Right lung (tissue), 5 donors: ENCODE measurements around the gene PCARE. TPM values are rescaled to one million over a fixed set of nuclear protein-coding genes. Genes with fewer than 3 reads are reported as not detected.
"Not testable (repeated sequence)": the region's sequence is repeated elsewhere in the genome, so short reads cannot be mapped to it uniquely, and the experiment has no call there.

ENCODE experiments used
- DNase-seq, 2 donors: peaks; one replicate each; pipeline ENCODE4 v3.0.0-alpha.2; 2013
- polyA plus RNA-seq, 5 donors: library from polyadenylated mRNA; unstranded; fragments of 120-200 nt; gene quantifications; one replicate each; pipeline versions ENCODE4 v1.2.1 to v1.2.3, GENCODE V29; 2013; ENCODE audit warnings: inconsistent platforms in 1 of 5, low replicate concordance in 1 of 5; ENCODE audit not compliant: insufficient read length in 5 of 5, insufficient read depth in 1 of 5

PCARE gene
- polyA plus RNA-seq, 5 donors, result 0.04 to 0.06 (median 0.05) TPM; not detected in 2

DNA sequence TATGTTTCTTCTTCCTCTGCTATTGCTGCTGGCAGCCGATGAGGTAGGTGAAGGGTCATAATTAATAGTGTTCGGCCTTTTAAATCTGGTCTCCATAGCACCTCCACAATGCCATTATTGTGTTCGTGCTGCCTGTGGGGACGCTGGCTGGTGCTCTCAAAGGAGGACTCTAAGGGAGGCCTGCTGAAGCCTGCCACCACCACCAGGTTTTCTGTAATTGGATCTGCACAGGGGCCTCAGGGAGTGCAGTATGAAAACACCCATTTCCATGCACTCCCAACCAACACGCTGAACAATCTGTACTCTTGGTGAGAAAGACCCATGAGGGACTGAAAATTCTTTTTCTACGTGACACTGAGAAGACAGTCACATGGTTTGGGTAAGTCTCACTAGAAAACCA lies 23.2 kb upstream of the PCARE start:
- no peak for DNase-seq

DNA sequence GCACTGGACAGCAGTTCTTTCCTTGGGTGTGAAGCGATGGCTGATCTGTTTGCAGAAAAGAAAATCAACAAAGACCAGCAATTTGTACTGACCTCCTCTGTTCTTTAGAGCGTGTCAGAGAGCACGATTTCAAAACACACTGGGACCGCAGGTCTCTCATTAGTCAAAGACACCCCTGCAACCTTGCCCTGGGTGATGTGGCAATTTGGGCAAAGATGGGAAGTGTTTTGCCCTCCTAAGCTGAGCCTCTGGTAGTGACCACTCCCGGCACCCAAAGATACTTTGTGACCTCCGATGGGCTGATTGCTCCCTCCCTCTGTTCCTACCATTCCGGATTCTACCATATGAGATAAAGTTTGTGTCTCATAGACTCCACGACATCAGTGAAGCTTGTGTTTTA lies 22.6 kb upstream of the PCARE start:
- no peak for DNase-seq

GRCh38 chr2:29090311-29090710 lies 16.0 kb upstream of the PCARE start:
- not testable (repeated sequence) for DNase-seq

- no peak for DNase-seq
Measured at GRCh38 chr2:29084554-29084953, 10.2 kb upstream of the PCARE start.

- no peak for DNase-seq
Measured at GRCh38 chr2:29082804-29083495, 8.6 kb upstream of the PCARE start.

DNA sequence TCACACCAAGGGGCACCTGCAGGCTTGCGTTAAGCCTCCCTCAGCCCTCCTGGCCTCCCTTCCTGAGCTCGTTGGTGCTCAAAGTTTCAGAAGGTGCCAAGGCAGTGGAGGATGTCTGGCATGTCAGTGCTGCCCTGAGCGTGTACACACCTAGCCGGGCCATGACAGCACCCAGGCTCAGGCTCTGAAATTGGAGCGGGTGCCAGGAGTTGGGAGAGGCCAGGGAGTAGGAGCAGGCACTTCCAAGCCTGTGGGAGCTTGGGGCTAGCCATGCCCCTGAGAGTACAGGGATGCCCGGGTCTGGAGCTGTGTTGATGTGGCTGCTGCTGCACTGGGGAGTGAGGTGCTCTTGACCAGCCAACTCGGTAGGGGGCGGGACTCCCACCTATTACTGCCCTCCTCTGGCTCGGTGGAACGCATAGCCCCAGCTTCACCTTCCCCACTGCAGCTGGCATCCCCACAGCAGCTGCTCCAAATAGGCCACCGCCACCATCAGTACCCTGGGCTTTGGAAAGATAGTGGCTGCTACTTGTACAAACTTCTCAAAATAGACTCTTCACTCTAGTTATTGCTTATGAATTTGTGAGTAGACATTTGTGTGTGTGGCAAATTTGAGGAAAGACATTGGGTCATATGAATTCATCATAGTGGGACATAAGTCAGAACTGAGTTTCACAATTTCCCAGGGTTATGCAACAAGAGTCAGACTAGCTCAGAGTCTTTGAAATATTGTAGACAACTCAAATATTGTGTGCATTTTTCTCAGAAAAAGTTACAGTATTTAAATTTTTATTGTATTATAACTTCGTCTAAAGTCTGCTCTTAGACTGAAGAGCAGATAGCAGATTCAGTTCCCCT lies 6.8 kb upstream of the PCARE start:
- no peak for DNase-seq

DNA sequence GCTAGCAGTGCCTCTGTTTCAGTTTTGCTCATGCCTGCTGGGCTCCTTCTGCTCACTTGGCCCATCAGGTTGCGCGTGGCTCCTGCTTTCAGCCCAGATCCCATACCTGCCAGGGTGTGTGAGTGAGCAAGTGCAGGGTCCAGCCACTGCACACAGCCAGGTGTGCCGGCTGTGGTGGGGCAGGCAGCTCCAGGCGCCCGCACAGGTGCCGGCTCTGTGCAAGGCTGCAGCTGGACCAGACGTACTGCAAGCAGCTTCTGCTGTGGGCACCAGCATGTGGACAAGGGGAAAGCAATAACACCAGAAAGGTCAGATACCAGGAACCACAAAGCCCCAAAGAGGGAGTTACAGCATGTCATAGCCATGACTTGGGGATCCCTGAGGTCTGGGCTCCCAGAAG lies 5.6 kb upstream of the PCARE start:
- no peak for DNase-seq

DNA sequence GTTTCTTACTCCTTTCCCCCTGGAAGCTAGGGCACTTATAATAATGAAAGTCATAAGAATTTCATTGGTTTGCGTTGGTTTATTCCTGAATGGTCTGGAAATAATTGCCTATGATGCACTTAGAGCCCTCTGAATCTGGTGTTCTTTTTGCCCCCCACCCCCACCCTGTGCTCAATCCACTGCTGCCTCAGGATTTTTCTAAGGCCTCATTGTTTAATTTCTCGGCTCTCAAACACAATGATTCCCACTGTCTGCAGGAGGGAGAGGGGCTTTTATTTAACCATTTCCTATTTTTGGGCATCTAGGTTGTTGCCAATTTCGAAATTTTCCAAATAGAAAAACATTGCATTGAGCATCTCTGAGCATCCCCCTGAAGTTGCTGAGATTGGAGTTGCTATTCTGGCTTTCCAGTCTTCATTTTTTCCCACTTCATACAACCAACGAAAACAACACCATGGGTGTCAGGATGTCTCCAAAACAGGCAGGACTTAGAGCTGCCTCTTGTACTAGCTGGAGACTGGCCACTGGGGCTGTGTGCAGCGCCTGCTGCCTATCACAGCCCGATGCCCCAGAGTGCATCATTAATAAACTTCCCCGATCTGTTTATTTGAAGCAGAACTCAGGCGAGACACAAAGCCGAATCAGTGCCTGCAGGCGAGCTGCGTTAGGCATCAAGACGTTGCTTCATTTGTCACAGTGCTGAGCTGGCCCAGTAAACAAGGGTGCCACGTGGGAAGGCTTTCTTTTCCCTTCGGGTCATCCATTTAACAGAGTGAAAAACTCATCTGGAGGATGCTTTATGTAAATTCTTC lies 1.8 kb upstream of the PCARE start:
- DNase-seq, result no peak

DNA sequence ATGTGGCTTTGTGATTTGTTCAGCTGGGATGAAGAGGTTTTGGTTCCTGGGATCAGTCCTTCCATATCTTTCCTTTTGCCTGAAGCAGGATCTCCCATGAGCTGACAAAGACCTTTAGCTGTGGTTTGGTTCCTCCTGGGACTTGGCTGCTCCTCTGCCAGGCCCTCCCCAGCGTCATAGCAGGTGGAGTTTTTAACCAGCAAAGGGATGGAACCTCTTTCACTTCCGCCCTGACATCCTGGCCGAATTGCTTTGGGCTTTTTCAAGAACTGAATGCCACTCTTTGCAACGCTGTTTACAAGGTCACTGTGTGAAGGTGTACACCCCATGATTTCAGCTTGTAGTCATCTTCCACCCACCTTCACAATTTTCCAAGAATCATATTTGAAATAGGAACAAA lies 390 bp downstream of the PCARE start:
- no peak for DNase-seq

DNA sequence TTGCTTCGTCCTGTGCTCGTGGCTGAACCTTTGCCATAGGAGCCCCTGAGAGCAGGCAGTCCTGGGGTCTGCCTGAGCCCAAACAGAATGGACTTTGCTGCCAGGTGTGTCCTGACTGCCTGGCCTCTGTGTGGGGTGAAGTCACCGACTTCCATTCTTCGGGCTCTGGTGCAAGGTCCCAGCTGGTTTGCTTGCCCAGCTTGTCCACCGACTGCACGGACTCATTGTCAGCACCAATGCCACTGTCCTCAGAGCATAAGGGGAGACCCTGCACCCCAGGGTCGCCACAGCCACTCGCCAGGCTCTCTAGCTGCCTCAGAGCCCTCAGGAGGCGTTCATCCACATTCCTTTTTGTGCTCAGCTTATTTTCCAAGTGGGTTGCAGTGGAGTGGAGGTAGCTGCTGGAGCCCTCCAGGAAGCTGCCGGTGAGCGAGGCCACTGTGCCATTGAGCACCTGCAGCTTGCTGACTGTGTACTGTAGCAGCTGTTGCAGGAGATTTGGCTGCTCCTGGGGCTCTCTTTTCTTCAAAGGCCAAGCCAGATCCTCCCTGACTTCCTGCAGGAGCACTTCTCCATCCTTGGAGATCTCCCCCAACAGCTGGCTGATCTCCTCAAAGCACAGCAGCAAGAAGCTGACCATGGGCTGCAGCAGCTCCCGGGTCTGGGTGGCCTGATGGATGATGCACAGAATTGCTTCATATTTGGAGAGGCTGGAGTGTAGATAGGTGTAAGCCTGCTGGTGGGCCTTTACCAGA lies 1.2 kb downstream of the PCARE start:
- no peak for DNase-seq

- no peak for DNase-seq
Measured at GRCh38 chr2:29072251-29072650, 2.1 kb downstream of the PCARE start.

DNA sequence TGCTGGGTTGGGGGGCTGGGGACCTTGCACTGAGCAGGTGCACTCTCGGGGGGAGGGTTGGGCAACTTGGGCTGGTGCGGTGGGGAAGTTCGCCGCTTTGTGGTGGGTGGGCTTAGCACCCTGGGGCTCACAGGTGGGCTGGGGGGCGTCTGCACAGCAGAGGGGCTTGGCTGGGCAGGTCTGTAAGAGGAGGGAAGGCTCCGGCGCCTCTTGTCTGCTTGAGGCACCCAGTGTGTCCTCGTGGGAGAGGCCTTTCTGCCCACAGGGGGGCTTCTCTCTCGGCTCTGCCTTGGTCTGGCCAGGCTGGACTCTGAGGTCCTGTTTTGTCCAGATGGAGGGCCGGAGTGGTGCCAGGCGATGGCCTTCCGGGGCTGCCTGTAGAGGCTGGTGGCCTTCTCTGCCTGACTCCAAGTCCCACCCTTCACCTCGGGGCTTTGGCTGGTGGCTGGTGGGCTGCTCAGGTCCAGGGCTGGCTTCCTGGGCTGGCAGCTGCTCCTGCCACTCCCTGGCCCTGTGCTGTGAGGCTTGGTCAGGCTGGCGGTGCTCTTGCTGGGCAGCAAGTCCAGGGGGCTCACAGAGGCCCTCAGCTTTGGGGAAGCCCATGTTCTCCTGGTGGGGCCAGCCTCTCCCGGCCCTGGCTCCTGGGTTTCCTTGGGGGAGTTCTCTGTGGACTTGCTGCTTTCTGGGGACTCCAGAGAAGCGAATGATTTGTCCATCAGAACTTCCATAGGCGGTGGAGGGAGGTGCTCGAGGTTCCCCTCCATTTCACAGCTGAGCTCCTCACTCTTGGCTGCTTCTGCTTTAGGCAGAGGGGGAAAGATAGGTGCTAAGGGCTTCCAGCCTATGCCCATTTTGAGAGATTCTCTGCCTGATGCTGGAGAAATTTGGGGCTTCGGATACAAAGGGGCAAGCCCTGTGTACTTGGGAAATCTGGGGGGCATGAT lies 3.0 kb downstream of the PCARE start:
- DNase-seq, result no peak

- no peak for DNase-seq
Measured at GRCh38 chr2:29070526-29070925, 3.8 kb downstream of the PCARE start.

DNA sequence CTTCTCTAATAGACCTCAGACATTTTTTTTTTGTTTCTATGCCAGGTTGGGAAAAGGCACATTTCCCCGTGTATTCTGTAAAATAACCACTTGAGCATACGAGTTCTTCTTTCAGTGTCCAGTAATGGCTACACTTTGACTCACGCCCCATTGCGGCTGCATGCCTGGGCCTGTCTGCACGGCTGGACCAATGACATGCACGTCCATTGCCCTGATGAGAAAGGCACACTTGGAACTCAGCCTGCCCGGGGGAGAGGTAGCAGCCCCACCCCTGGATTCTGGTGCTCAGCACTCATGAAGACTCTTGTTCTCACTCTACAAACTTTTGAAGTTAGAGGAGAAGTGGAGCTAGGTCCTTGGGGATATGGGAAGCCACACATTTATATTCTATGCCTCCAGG lies 5.8 kb downstream of the PCARE start:
- DNase-seq, result no peak

DNA sequence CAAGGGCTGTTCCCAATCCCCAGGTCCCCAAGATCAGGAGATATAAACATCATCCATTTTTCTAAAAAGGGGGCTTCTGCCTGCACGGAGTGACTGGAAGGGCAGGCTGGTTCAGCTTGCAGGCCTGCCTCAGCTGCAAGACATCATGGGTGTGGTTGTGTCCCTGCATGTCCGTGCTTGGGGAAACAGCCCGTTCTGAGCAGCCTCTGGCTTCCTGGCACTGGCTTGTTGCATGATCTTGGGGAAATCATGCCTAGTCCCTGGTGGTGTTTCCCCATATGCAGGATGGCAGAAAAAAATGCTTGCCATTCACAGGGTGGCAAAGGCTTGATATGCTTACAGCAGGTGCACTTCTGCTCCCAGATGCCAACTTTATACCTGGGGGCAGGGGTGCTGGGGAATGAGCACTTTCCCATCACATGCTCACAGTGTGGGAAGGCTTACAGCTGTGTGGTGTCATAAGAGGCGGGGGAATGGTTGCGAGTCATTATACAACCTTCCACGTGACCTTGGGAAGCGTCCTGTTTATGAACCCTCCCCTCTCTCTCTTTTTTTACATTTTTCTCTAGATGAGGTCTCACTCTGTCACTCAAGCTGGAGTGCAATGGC lies 7.2 kb downstream of the PCARE start:
- no peak for DNase-seq

GRCh38 chr2:29066271-29066860 lies 8.0 kb downstream of the PCARE start:
- peak; percentile 37 to 38 for DNase-seq

DNA sequence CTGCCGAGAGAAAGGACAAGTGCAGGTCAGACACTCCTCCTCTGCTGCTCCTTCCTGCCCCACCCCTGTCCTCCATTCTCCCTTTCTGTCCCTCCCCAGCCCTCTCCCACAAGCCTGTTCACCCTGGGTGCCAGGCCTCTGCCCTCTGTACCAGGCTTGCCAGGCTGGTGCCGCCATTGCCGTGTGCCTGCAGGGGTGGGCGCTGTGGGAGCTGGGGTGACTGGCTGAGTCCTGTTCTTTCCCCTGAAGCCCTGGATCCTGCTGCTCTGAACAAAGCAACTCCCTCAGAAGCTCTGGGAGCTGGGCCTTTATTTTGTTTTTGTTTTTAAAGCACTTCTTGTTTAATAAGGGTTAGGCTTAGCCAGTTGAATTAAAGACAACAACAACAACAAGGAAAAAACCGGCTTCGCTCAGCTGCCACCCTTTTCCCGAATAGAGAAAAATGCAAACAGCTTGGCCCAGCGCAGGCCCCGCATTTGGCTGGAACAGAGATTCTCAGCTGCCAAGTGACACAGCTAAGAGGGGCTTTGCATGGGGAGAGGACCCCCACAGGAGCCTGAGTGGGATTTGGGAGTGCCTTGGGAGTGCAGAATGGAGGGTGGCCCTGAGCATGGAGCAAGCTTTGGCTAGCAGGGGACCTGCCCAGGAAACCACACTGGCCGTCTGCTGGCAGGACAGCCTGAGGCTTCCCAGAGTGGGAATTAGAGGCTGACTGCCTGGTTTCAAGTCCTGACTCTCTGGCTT lies 9.1 kb downstream of the PCARE start:
- DNase-seq, result no peak

GRCh38 chr2:29064746-29065067 lies 9.6 kb downstream of the PCARE start:
- DNase-seq, result no peak

GRCh38 chr2:29064346-29064715 lies 10.0 kb downstream of the PCARE start:
- DNase-seq, result no peak
